GM23338 (cell line): ENCODE measurements around the gene MAN2C1.
"Not testable (repeated sequence)": the region's sequence is repeated elsewhere in the genome, so short reads cannot be mapped to it uniquely, and the experiment has no call there.

Experiments used
- CREB1 ChIP-seq: fragments of 250-450 bp; sonication (Bioruptor Pico); IDR thresholded peaks from 2 replicates; pipeline ENCODE4 v1.5.0; 2020; ENCODE audit warnings: low read depth, mild to moderate bottlenecking, moderate library complexity
- EZH2 ChIP-seq: fragments of 200-600 bp; sonication (generic); IDR thresholded peaks from one replicate; pipeline ENCODE4 v1.8.0; 2017; ENCODE audit warnings: antibody characterized with exemption, mild to moderate bottlenecking, low read depth; ENCODE audit not compliant: unreplicated experiment
- EZH2phosphoT487 ChIP-seq: fragments of 200-600 bp; sonication (generic); IDR thresholded peaks from one replicate; pipeline ENCODE4 v1.8.1; 2018; ENCODE audit warnings: antibody characterized with exemption; ENCODE audit not compliant: unreplicated experiment
- JUNB ChIP-seq: IDR thresholded peaks from one replicate; pipeline ENCODE4 v1.6.1; 2016; ENCODE audit warnings: antibody characterized with exemption; ENCODE audit not compliant: unreplicated experiment
- NANOG ChIP-seq: IDR thresholded peaks from 2 replicates; pipeline ENCODE4 v1.6.1; 2016; ENCODE audit warnings: antibody characterized with exemption, borderline replicate concordance
- POLR2AphosphoS5 ChIP-seq: IDR thresholded peaks from 2 replicates; pipeline ENCODE4 v1.6.1; 2016; ENCODE audit warnings: antibody characterized with exemption, low read depth
- STAT1 ChIP-seq: IDR thresholded peaks from one replicate; pipeline ENCODE4 v1.6.1; 2016; ENCODE audit warnings: antibody characterized with exemption; ENCODE audit not compliant: unreplicated experiment
- ZNF331 ChIP-seq: fragments of 250-450 bp; sonication (Bioruptor Pico); IDR thresholded peaks from 2 replicates; pipeline ENCODE4 v1.5.0; 2020; ENCODE audit warnings: low read depth, mild to moderate bottlenecking, moderate library complexity
- TF ChIP-seq, protein P1 (sequence below), 2 experiments: fragments of 200-600 bp in 1 of 2; sonication (generic) in 1 of 2; conservative IDR thresholded peaks; 2 replicates each; pipeline versions ENCODE4 v1.5.1 to v1.6.1; 2016 to 2017; ENCODE audit warnings: antibody characterized with exemption in 2 of 2, low read depth in 2 of 2, mild to moderate bottlenecking in 2 of 2, moderate library complexity in 1 of 2
- TF ChIP-seq, protein P2 (sequence below): IDR thresholded peaks from one replicate; pipeline ENCODE4 v1.6.1; 2018; ENCODE audit warnings: antibody characterized with exemption; ENCODE audit not compliant: unreplicated experiment
- TF ChIP-seq, protein P3 (sequence below): IDR thresholded peaks from 2 replicates; pipeline ENCODE4 v1.6.1; 2016; ENCODE audit warnings: antibody characterized with exemption

DNA sequence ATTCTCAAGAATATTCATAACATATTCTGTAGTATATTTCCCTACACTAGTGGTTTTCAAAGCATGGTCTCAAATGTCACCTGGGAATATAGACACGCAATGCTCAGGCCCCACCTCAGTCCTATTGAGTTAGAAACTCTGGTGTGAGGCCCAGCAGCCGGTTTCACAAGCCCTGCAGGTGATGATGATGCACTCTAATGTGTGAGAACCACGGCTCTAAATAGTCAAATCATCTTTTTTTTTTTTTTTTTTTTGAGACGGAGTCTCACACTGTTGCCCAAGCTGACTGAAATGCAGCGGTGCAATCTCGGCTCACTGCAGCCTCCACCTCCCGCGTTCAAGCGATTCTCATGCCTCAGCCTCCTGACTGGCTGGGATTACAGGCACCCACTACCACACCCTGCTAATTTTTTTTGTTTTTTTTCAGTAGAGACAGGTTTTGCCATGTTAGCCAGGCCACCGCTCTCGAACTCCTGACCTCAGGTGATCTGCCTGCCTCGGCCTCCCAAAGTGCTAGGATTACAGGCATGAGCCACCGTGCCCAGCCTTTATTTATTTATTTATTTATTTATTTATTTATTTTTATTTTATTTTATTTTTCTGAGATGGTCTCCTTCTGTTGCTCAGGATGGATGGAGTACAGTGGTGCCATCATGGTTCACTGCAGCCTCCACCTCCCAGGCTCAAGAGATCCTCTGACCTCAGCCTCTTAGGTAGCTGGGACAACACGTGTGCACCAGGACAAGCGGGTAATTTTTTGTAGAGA, 34.6 kb downstream of the MAN2C1 start:
- TF ChIP-seq, protein P1, sequence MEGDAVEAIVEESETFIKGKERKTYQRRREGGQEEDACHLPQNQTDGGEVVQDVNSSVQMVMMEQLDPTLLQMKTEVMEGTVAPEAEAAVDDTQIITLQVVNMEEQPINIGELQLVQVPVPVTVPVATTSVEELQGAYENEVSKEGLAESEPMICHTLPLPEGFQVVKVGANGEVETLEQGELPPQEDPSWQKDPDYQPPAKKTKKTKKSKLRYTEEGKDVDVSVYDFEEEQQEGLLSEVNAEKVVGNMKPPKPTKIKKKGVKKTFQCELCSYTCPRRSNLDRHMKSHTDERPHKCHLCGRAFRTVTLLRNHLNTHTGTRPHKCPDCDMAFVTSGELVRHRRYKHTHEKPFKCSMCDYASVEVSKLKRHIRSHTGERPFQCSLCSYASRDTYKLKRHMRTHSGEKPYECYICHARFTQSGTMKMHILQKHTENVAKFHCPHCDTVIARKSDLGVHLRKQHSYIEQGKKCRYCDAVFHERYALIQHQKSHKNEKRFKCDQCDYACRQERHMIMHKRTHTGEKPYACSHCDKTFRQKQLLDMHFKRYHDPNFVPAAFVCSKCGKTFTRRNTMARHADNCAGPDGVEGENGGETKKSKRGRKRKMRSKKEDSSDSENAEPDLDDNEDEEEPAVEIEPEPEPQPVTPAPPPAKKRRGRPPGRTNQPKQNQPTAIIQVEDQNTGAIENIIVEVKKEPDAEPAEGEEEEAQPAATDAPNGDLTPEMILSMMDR (conservative IDR thresholded peaks at IDR 0.05; ENCODE audit: low read depth in 2 of 2): not testable (repeated sequence)
- not testable (repeated sequence) for TF ChIP-seq EZH2phosphoT487; EZH2; POLR2AphosphoS5; STAT1; CREB1 (CRISPR knock-in tag); JUNB; ZNF331 (CRISPR knock-in tag); NANOG
- TF ChIP-seq, protein P2, sequence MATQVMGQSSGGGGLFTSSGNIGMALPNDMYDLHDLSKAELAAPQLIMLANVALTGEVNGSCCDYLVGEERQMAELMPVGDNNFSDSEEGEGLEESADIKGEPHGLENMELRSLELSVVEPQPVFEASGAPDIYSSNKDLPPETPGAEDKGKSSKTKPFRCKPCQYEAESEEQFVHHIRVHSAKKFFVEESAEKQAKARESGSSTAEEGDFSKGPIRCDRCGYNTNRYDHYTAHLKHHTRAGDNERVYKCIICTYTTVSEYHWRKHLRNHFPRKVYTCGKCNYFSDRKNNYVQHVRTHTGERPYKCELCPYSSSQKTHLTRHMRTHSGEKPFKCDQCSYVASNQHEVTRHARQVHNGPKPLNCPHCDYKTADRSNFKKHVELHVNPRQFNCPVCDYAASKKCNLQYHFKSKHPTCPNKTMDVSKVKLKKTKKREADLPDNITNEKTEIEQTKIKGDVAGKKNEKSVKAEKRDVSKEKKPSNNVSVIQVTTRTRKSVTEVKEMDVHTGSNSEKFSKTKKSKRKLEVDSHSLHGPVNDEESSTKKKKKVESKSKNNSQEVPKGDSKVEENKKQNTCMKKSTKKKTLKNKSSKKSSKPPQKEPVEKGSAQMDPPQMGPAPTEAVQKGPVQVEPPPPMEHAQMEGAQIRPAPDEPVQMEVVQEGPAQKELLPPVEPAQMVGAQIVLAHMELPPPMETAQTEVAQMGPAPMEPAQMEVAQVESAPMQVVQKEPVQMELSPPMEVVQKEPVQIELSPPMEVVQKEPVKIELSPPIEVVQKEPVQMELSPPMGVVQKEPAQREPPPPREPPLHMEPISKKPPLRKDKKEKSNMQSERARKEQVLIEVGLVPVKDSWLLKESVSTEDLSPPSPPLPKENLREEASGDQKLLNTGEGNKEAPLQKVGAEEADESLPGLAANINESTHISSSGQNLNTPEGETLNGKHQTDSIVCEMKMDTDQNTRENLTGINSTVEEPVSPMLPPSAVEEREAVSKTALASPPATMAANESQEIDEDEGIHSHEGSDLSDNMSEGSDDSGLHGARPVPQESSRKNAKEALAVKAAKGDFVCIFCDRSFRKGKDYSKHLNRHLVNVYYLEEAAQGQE: not testable (repeated sequence)
- TF ChIP-seq, protein P3, sequence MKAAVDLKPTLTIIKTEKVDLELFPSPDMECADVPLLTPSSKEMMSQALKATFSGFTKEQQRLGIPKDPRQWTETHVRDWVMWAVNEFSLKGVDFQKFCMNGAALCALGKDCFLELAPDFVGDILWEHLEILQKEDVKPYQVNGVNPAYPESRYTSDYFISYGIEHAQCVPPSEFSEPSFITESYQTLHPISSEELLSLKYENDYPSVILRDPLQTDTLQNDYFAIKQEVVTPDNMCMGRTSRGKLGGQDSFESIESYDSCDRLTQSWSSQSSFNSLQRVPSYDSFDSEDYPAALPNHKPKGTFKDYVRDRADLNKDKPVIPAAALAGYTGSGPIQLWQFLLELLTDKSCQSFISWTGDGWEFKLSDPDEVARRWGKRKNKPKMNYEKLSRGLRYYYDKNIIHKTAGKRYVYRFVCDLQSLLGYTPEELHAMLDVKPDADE: not testable (repeated sequence)
